Left ventricle myocardium inferior (tissue), 1 donor: Measurements from ENCODE around the gene LINGO3. TPM values are rescaled to one million over a fixed set of nuclear protein-coding genes. Genes with fewer than 3 reads are reported as not detected.

Experiments used
- DNase-seq: peaks from one replicate; pipeline ENCODE4 v3.0.0-alpha.2; 2020
- H3K27ac ChIP-seq: fragments of 200-600 bp; replicated peaks from 2 replicates; pipeline ENCODE4 v1.8.0; 2021
- H3K27me3 ChIP-seq: fragments of 200-600 bp; 2 replicates; pipeline ENCODE4 v1.8.0; 2021; ENCODE audit warnings: low read depth
- H3K36me3 ChIP-seq: fragments of 200-600 bp; 2 replicates; pipeline ENCODE4 v1.8.0; 2021
- H3K4me1 ChIP-seq: fragments of 200-600 bp; 2 replicates; pipeline ENCODE4 v1.8.0; 2021
- H3K4me3 ChIP-seq: fragments of 200-600 bp; 2 replicates; pipeline ENCODE4 v1.8.0; 2021; ENCODE audit warnings: mild to moderate bottlenecking, moderate library complexity
- H3K9me3 ChIP-seq: fragments of 200-600 bp; replicated peaks from 2 replicates; pipeline ENCODE4 v1.8.0; 2021
- intact Hi-C: fragments of 100-400 bp; cut with micrococcal nuclease; formaldehyde crosslinking; loops from one replicate; pipeline ENCODE4 v1.11.0; 2022
- total RNA-seq: library from RNA; stranded (reverse); fragmentation: NEBNext Ultra II Directional; extraction: Animal tissue kit (Norgen Biotek cat#: 25700); gene quantifications from one replicate; pipeline ENCODE4 v1.2.1, GENCODE V29; 2021
- TF ChIP-seq, protein P1 (sequence below): fragments of 200-600 bp; IDR thresholded peaks from 2 replicates; pipeline ENCODE4 v1.8.0; 2021; ENCODE audit warnings: antibody characterized with exemption, mild to moderate bottlenecking, borderline replicate concordance
- donor health status: DM: no; HTN: yes; CAD: no; lungs with severe emphysema.

The LINGO3 gene
- total RNA-seq, 1 donor from 2014 or later, result not detected

DNA sequence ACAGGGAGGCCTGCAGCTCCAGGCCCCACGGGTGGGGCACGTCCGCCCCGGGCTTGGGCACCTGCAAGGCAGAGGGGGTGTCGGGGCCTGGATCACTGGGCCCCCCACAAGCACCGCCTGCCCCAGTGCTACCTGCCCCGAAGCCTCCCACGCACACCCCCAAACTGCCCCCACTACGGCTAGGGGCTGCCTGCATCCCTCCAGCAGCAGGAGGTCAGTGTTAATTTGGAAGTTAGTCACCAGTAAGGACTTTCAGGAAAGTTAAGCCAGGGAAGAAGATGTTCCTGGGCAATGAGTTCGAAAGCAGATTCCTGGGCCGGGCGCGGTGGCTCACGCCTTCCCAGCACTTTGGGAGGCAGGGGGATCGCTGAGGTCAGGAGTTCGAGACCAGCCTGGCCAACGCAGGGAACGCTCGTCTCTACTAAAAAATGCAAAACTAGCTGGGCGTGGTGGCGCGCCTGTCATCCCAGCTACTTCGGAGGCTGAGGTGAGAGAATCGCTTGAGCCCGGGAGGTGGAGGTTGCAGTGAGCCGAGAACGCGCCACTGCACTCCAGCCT is 31.4 kb downstream of the LINGO3 start:
- peaks cover 48% of the 10 kb centered on the region for H3K4me1 ChIP-seq
- TF ChIP-seq, protein P1, sequence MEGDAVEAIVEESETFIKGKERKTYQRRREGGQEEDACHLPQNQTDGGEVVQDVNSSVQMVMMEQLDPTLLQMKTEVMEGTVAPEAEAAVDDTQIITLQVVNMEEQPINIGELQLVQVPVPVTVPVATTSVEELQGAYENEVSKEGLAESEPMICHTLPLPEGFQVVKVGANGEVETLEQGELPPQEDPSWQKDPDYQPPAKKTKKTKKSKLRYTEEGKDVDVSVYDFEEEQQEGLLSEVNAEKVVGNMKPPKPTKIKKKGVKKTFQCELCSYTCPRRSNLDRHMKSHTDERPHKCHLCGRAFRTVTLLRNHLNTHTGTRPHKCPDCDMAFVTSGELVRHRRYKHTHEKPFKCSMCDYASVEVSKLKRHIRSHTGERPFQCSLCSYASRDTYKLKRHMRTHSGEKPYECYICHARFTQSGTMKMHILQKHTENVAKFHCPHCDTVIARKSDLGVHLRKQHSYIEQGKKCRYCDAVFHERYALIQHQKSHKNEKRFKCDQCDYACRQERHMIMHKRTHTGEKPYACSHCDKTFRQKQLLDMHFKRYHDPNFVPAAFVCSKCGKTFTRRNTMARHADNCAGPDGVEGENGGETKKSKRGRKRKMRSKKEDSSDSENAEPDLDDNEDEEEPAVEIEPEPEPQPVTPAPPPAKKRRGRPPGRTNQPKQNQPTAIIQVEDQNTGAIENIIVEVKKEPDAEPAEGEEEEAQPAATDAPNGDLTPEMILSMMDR, result no peak

DNA sequence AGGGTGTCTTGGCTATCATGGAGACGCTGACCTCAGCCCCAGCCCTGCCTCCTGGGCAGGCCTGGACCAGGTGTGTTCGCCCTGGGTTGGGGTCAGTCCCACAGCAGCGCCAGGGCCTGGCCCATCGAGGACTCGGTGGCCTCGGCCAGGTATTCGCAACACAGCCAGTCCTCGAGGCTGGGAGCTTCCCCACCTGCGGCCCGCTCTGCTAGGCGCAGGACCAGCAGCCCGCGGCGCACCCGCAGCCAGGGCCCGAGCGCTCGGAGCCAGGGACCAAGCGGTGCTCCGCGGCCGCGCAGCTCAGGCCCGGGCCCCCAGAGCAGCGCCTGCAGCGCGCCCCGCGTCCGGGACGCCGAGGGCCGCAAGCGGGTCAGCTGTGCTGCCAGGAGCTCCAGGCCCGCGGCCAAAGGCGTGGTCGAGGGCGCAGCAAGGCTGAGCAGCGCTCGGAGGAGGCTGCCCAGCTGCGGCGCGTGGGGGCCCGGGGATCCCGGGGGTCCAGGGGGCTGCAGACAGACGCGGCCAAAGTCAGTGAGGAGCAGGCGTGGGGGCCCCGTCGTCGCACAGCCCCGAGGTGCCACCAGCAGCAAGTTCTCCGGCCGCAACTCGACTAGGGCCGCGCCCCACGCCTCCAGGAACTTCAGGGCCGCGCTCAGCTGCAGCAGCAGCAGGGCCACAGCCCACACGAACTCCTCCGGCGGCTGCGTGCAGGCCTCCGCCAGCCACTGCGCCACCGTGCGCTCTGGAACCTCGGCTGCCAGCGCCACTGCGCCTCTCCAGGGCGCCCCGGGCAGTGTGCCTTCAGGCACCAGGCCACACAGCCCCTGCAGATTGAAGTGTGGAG is 32.1 kb downstream of the LINGO3 start:
- TF ChIP-seq, protein P1, result no peak
- Histone ChIP-seq H3K27me3 (no peaks in the 10 kb centered on the region), H3K4me1 (peaks cover 55% of the 10 kb centered on the region), H3K27ac (peak overlapping the region; percentile 56), H3K4me3 (peak overlapping the region; percentile 32), H3K36me3 (peaks cover 26% of the 10 kb centered on the region), H3K9me3 (no peaks in the 10 kb centered on the region)
- DNase-seq, result peak; percentile 60
- intact Hi-C loops, result no loop called here

More for the DNA sequence above, 31.4 kb downstream of the LINGO3 start:
- intact Hi-C loops, result no loop called here
- H3K27me3 ChIP-seq, result no peaks in the 10 kb centered on the region
- no peaks in the 10 kb centered on the region for H3K9me3 ChIP-seq
- peak overlapping the region; percentile 32 for H3K4me3 ChIP-seq
- H3K27ac ChIP-seq, result peak overlapping the region; percentile 56
- H3K36me3 ChIP-seq, result peaks cover 20% of the 10 kb centered on the region
- DNase-seq, result no peak

DNA sequence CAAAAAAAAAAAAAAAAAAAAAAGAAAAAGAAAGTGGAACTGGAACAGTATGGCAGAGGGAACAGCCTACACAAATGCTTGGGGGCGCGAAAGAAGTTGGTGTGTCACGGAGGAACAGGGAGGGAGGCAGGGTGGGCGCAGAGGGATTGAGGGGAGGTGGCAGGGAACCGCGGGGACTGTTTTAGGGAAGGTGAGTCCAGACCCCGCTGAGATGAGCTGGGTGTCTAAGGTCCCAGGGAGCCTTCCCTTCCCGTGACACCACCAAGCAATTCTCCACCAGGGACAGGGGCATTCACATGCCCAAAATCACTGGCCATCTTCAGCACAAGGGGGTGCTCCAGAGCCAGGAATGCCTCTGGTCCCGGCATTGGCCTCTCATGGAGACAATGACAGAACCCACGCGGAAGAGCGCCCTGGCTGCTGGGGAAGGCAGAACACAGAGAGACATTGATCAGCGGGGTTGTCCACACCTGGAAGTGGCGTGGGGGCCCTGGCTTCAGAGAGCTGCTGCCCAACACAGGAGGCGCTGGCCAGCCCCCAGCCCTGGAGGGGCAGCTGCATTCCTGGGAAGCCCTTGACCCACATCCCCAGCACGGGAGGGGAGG is 32.9 kb downstream of the LINGO3 start:
- intact Hi-C loops, result no loop called here
- peak; percentile 64 for DNase-seq
- TF ChIP-seq, protein P1, result peak; percentile 66
- Histone ChIP-seq H3K9me3 (no peaks in the 10 kb centered on the region), H3K4me3 (peak overlapping the region; percentile 32), H3K27me3 (no peaks in the 10 kb centered on the region), H3K4me1 (peaks cover 61% of the 10 kb centered on the region), H3K27ac (peak overlapping the region; percentile 56), H3K36me3 (peaks cover 26% of the 10 kb centered on the region)

DNA sequence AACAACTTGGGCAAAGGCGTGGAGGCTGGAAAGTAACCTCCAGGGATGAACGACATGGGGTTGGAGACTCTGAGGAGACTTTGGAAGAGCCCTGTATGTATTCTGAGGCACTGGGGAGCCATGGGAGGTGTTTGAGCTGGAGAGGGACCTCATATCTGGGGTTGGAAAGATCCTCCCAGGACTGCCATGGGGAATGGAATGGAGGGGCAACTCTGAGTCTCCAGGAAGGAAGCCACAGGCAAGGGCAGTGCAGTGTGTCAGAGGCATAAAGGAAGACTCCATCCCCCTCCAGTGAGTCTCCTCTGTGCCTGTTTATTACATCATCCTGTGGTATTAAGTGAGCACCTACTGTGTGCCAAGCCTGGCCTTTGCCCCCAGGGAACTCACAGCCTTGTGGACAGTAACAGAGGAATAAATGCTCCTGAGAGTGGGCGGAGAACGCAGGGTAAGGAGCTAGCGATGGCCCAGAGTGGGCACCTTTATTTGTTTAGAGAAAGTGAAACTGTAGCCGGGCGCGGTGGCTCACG is 33.7 kb downstream of the LINGO3 start:
- TF ChIP-seq, protein P1, result no peak
- Histone ChIP-seq H3K27me3 (no peaks in the 10 kb centered on the region), H3K4me1 (peaks cover 68% of the 10 kb centered on the region), H3K27ac (peak overlapping the region; percentile 98), H3K9me3 (no peaks in the 10 kb centered on the region), H3K4me3 (peak overlapping the region; percentile 99), H3K36me3 (peaks cover 26% of the 10 kb centered on the region)
- intact Hi-C loops, result no loop called here
- no peak for DNase-seq

DNA sequence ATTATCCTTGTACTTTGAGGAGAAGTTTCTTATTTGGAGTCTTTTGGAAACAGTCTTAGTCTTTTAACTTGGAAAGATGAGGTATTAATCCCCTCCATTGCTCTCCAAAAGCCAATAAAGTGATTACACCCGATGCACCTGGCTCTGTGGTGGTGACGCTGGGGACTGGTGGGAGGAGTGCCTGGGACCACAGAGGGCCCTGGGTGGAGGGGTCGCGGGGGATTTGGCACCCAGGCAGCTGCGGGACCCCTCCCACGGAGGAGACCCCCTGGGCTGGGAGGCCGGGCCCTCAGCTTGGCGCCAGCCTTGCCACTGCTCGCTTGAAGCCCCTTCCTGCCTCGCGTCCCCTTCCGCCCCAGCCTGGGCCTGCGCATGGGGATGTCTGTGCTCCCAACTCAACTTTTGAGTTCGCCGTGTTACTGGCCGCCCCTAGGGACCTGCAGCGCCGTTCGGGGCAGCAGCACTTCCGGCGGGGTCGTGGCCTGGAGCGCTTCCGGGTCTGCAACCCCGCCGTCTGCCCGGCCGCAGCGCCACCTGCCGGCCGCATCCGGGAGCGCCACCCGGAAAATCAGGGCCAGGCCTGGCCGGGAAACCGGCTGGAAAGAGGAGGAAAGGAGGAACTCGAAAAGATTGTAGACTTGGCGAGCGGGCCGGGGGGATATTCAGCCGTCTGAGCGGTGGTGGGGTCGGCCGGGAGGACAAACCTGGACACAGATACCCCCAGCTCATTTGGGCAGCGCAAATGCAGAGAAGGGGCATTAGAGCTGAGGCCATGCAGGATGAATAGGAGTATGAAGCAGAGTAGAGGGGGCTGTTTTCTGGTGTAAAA is 34.4 kb downstream of the LINGO3 start:
- Histone ChIP-seq H3K27me3 (no peaks in the 10 kb centered on the region), H3K27ac (peak overlapping the region; percentile 98), H3K36me3 (peaks cover 26% of the 10 kb centered on the region), H3K9me3 (no peaks in the 10 kb centered on the region), H3K4me1 (peaks cover 72% of the 10 kb centered on the region), H3K4me3 (peak overlapping the region; percentile 99)
- TF ChIP-seq, protein P1, result peak; percentile 98
- intact Hi-C loops, result no loop called here
- DNase-seq, result peak; percentile 78
